Epithelial cell of proximal tubule (primary cell): ENCODE results near the gene PLP2. TPM values are rescaled to one million over a fixed set of nuclear protein-coding genes. Genes with fewer than 3 reads are reported as not detected.

ENCODE experiments used
- DNase-seq: peaks from one replicate; pipeline ENCODE4 v3.0.0-alpha.2; 2011; ENCODE audit warnings: low read depth
- H3K4me3 ChIP-seq: 2 replicates; pipeline ENCODE4 v1.5.1; 2011; ENCODE audit warnings: low read depth, mild to moderate bottlenecking, low read length
- CTCF ChIP-seq: conservative IDR thresholded peaks from 2 replicates; pipeline ENCODE4 v1.5.1; 2012; ENCODE audit warnings: low read depth, mild to moderate bottlenecking, low read length
- total RNA-seq: library from RNA; depleted of rRNA; stranded (reverse); fragments of >200 nt; gene quantifications from 2 replicates; pipeline ENCODE4 v1.2.3, GENCODE V29; 2015

Gene PLP2
- total RNA-seq, 1 donor from 2014 or later, result 115 TPM

GRCh38 chrX:49174723-49175122 is 3.0 kb downstream of the PLP2 start:
- DNase-seq, result no peak
- TF ChIP-seq CTCF, result no peak
- H3K4me3 ChIP-seq, result no peak overlapping the region

- H3K4me3 ChIP-seq, result no peak overlapping the region
- DNase-seq, result no peak
- TF ChIP-seq CTCF, result no peak
Observed at GRCh38 chrX:49175435-49176274, 4.0 kb downstream of the PLP2 start.

GRCh38 chrX:49176421-49177326 is 5.0 kb downstream of the PLP2 start:
- no peak for TF ChIP-seq CTCF
- DNase-seq, result no peak
- no peak overlapping the region for H3K4me3 ChIP-seq

GRCh38 chrX:49177338-49177833 is 5.7 kb downstream of the PLP2 start:
- no peak overlapping the region for H3K4me3 ChIP-seq
- no peak for DNase-seq
- TF ChIP-seq CTCF, result peak; percentile 21

- DNase-seq, result no peak
- H3K4me3 ChIP-seq, result no peak overlapping the region
- no peak for TF ChIP-seq CTCF
Observed at GRCh38 chrX:49177873-49178480, 6.3 kb downstream of the PLP2 start.

GRCh38 chrX:49178537-49178936 is 6.8 kb downstream of the PLP2 start:
- no peak for DNase-seq
- no peak overlapping the region for H3K4me3 ChIP-seq
- TF ChIP-seq CTCF, result no peak
